Right lobe of liver (tissue), 6 donors: ENCODE measurements around the gene ESPNL. TPM values are rescaled to one million over a fixed set of nuclear protein-coding genes. Genes with fewer than 3 reads are reported as not detected.
A peak's percentile ranks its signal among the peaks of the same experiment; 100 is the strongest.

Source experiments
- ATAC-seq, 4 donors: fragments of 200-7000 bp; cut with Tn5 transposase; one replicate each; pipeline ENCODE4 v1.9.1; 2020; ENCODE audit warnings: mild to moderate bottlenecking in 4 of 4, moderate library complexity in 4 of 4
- DNase-seq, 3 donors: peaks; one replicate each; pipeline ENCODE4 v3.0.0-alpha.2; 2020
- H3K27ac ChIP-seq, 3 donors: fragments of 200-600 bp; one replicate each; pipeline ENCODE4 v1.8.0; 2022
- H3K27me3 ChIP-seq, 2 donors: fragments of 200-600 bp; one replicate each; pipeline ENCODE4 v1.8.0; 2022
- H3K36me3 ChIP-seq, 4 donors: fragments of 200-600 bp; sonication (generic) in 1 of 4; one replicate each; pipeline versions ENCODE4 v1.5.1 to v1.8.0; 2017 to 2022; ENCODE audit warnings: control low read depth in 1 of 4
- H3K4me1 ChIP-seq, 4 donors: fragments of 200-600 bp; sonication (generic) in 1 of 4; one replicate each; pipeline versions ENCODE4 v1.5.1 to v1.8.0; 2017 to 2022; ENCODE audit warnings: control low read depth in 1 of 4
- H3K4me3 ChIP-seq, 3 donors: fragments of 200-600 bp; one replicate each; pipeline ENCODE4 v1.8.0; 2022
- H3K9me3 ChIP-seq, 4 donors: fragments of 200-600 bp; sonication (generic) in 1 of 4; one replicate each; pipeline versions ENCODE4 v1.5.1 to v1.8.0; 2017 to 2022; ENCODE audit warnings: control low read depth in 1 of 4
- CTCF ChIP-seq, 4 donors: fragments of 200-600 bp in 3 of 4; fragments of 450-650 bp in 1 of 4; IDR thresholded peaks; one replicate each; pipeline versions ENCODE4 v1.5.1 to v1.8.0; 2016 to 2022; ENCODE audit warnings: antibody characterized with exemption in 4 of 4, mild to moderate bottlenecking in 2 of 4
- POLR2A ChIP-seq: fragments of 450-650 bp; IDR thresholded peaks from one replicate; pipeline ENCODE4 v1.6.1; 2017; ENCODE audit warnings: antibody characterized with exemption, mild to moderate bottlenecking
- WGBS: methylation state at CpG from one replicate; pipeline ENCODE4 v1.1.6; 2018; ENCODE audit warnings: low coverage, low lambda C conversion rate; ENCODE audit not compliant: insufficient coverage; ENCODE audit errors: missing lambda C conversion rate; 5-methylcytosine and 5-hydroxymethylcytosine counted together
- intact Hi-C, 2 donors: fragments of 100-400 bp; cut with DNase I; formaldehyde crosslinking; loops; one replicate each; pipeline versions ENCODE4 v1.11.2 to v1.14.1; 2022
- total RNA-seq, 6 experiments: library from RNA; depleted of rRNA in 2 of 6; stranded (reverse); fragments of >200 nt in 2 of 6; fragmentation: NEBNext Ultra II Directional in 3 of 6; extraction: Animal tissue kit (Norgen Biotek cat#: 25700) in 3 of 6; gene quantifications; one replicate each; pipeline versions ENCODE4 v1.1.0 to v1.2.4, GENCODE V29; 2016 to 2023
- donor health status: DM: no; HTN: yes; CAD: no.
- donor health status: DM: no; HTN: no; CAD: no.
- donor health status: DM: no; HTN: no; CAD: no.
- donor health status: DM: no; HTN: yes; CAD: no.
- donor health status: DM: no; HTN: yes; CAD: no.

ESPNL gene
- total RNA-seq, 6 experiments from 2014 or later, result 0.11 to 1.1 (median 0.50) TPM

GRCh38 chr2:238100821-238101771 lies 956 bp downstream of the ESPNL start:
- no CpG with 5 or more reads among the region's 28 CpGs for WGBS
- Histone ChIP-seq H3K4me3 (no peak overlapping the region), H3K27me3 (no peaks in the 10 kb centered on the region), H3K36me3 (no peaks in the 10 kb centered on the region), H3K9me3 (no peaks in the 10 kb centered on the region), H3K4me1 (peaks cover 0 to 5% (median 0%) of the 10 kb centered on the region in 4 donors), H3K27ac (no peak overlapping the region)
- ATAC-seq (no peak), DNase-seq (peak in 2 of 3 donors; percentile 9 to 45)
- TF ChIP-seq POLR2A (no peak), CTCF (IDR thresholded peaks at IDR 0.05) (no peak)
- intact Hi-C loops, result no loop called here

GRCh38 chr2:238101891-238102841 lies 2.0 kb downstream of the ESPNL start:
- Histone ChIP-seq H3K9me3 (no peaks in the 10 kb centered on the region), H3K4me3 (no peak overlapping the region), H3K4me1 (peaks cover 0 to 10% (median 3%) of the 10 kb centered on the region in 4 donors), H3K36me3 (no peaks in the 10 kb centered on the region), H3K27ac (no peak overlapping the region), H3K27me3 (no peaks in the 10 kb centered on the region)
- 82% methylated on average over 11 of the region's 30 CpGs for WGBS
- intact Hi-C loops, result no loop called here
- TF ChIP-seq POLR2A (no peak), CTCF (IDR thresholded peaks at IDR 0.05) (no peak)
- no peak for ATAC-seq
- DNase-seq, result peak in 2 of 3 donors; percentile 39 to 52

GRCh38 chr2:238102865-238103264 lies 2.7 kb downstream of the ESPNL start:
- Histone ChIP-seq H3K4me3 (no peak overlapping the region), H3K27me3 (no peaks in the 10 kb centered on the region), H3K4me1 (peaks cover 0 to 13% (median 3%) of the 10 kb centered on the region in 4 donors), H3K36me3 (no peaks in the 10 kb centered on the region), H3K27ac (no peak overlapping the region), H3K9me3 (no peaks in the 10 kb centered on the region)
- TF ChIP-seq CTCF (IDR thresholded peaks at IDR 0.05) (no peak), POLR2A (no peak)
- ATAC-seq (no peak), DNase-seq (no peak)
- intact Hi-C loops, result no loop called here
- WGBS, result 90% methylated on average over 6 of the region's 10 CpGs

GRCh38 chr2:238103465-238104225 lies 3.5 kb downstream of the ESPNL start:
- 20% methylated on average over 1 of the region's 18 CpGs for WGBS
- intact Hi-C loops, result no loop called here
- DNase-seq, result peak in 2 of 3 donors; percentile 3 to 40
- H3K9me3 ChIP-seq, result no peaks in the 10 kb centered on the region
- H3K27ac ChIP-seq, result no peak overlapping the region
- H3K27me3 ChIP-seq, result no peaks in the 10 kb centered on the region
- no peak overlapping the region for H3K4me3 ChIP-seq
- H3K4me1 ChIP-seq, result peaks cover 0 to 12% (median 3%) of the 10 kb centered on the region in 4 donors
- TF ChIP-seq POLR2A, result no peak
- TF ChIP-seq CTCF (IDR thresholded peaks at IDR 0.05), result no peak
- H3K36me3 ChIP-seq, result no peaks in the 10 kb centered on the region
- no peak for ATAC-seq
